SK-N-SH (cell line): ENCODE measurements around the gene CNIH3.

Source experiments
- EP300 ChIP-seq, 2 experiments: IDR thresholded peaks; 2 replicates each; pipeline versions ENCODE4 v1.4.0 to v1.6.1; 2012; ENCODE audit warnings: borderline replicate concordance in 1 of 2, low read depth in 1 of 2, low read length in 1 of 2
- FOXJ3 ChIP-seq: sonication (generic); formaldehyde crosslinking; IDR thresholded peaks from 2 replicates; pipeline ENCODE4 v1.5.1; 2020; ENCODE audit warnings: mild to moderate bottlenecking, missing genetic modification reagents
- RAD21 ChIP-seq: IDR thresholded peaks from 2 replicates; pipeline ENCODE4 v1.6.1; 2012; ENCODE audit warnings: mild to moderate bottlenecking, low read length
- ZBTB33 ChIP-seq: IDR thresholded peaks from 2 replicates; pipeline ENCODE4 v1.4.0; 2012; ENCODE audit warnings: low read depth, borderline replicate concordance

DNA sequence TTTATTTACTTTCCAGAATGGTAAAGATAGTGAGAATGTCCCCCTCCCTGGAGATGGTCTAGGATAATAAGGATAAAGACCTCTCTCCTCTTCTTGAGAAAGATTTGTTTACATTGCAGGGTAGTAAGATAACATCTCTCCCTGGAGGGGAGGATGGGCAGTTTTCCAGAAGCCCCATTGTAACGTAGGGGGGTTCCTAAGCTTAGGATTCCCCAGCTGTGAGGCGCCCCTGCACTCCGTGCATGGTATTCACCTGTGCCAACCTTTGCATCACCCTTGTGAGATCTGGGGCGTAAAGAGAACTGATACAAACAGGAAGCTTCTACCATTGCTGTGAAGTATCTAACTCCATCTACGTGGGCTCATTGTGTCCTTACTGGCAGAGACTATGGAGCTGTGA lies 164.6 kb downstream of the CNIH3 start:
- TF ChIP-seq RAD21 (no peak), FOXJ3 (CRISPR knock-in tag) (no peak), ZBTB33 (no peak), EP300 (IDR thresholded peaks at IDR 0.05; ENCODE audit: borderline replicate concordance in 1 of 2, low read depth in 1 of 2, low read length in 1 of 2) (no peak)
